Stomach (tissue), 4 donors: ENCODE measurements around the gene MKS1.

Source experiments
- CTCF ChIP-seq, 7 experiments: fragments of 450-650 bp in 4 of 7; fragments of 200-600 bp in 3 of 7; sonication (generic) in 3 of 7; IDR thresholded peaks; one replicate each; pipeline ENCODE4 v1.5.1; 2016 to 2019; ENCODE audit warnings: antibody characterized with exemption in 7 of 7, control low read depth in 2 of 7, mild to moderate bottlenecking in 1 of 7
- EP300 ChIP-seq: sonication (generic); formaldehyde crosslinking; IDR thresholded peaks from one replicate; pipeline ENCODE4 v1.6.1; 2017; ENCODE audit warnings: antibody characterized with exemption
- POLR2A ChIP-seq, 4 donors: fragments of 450-650 bp; IDR thresholded peaks; one replicate each; pipeline ENCODE4 v1.6.1; 2016; ENCODE audit warnings: antibody characterized with exemption in 4 of 4, control low read depth in 2 of 4, mild to moderate bottlenecking in 1 of 4, moderate library complexity in 1 of 4
- POLR2AphosphoS5 ChIP-seq, 3 donors: sonication (generic); formaldehyde crosslinking; IDR thresholded peaks; one replicate each; pipeline ENCODE4 v1.6.1; 2016; ENCODE audit warnings: antibody characterized with exemption in 3 of 3

GRCh38 chr17:58236394-58236793 lies 17.3 kb upstream of the MKS1 start:
- no peak for TF ChIP-seq POLR2AphosphoS5 (IDR thresholded peaks at IDR 0.05)
- no peak for TF ChIP-seq CTCF (IDR thresholded peaks at IDR 0.05)
- no peak for TF ChIP-seq POLR2A (IDR thresholded peaks at IDR 0.05)
- TF ChIP-seq EP300: no peak
